Stimulated activated CD8-positive, alpha-beta memory T cell treated with anti-CD3 and anti-CD28 coated beads, Interleukin-7, amount 100 ng/mL, for 48 hours (primary cell): ENCODE results near the gene CNN2.
A peak's percentile ranks its signal among the peaks of the same experiment; 100 is the strongest.

Experiments
- DNase-seq, 2 donors: peaks; one replicate each; pipeline ENCODE4 v3.0.0-alpha.2; 2020; ENCODE audit warnings: low read depth in 1 of 2; ENCODE audit errors: extremely low read depth in 1 of 2

The CNN2 gene

DNA sequence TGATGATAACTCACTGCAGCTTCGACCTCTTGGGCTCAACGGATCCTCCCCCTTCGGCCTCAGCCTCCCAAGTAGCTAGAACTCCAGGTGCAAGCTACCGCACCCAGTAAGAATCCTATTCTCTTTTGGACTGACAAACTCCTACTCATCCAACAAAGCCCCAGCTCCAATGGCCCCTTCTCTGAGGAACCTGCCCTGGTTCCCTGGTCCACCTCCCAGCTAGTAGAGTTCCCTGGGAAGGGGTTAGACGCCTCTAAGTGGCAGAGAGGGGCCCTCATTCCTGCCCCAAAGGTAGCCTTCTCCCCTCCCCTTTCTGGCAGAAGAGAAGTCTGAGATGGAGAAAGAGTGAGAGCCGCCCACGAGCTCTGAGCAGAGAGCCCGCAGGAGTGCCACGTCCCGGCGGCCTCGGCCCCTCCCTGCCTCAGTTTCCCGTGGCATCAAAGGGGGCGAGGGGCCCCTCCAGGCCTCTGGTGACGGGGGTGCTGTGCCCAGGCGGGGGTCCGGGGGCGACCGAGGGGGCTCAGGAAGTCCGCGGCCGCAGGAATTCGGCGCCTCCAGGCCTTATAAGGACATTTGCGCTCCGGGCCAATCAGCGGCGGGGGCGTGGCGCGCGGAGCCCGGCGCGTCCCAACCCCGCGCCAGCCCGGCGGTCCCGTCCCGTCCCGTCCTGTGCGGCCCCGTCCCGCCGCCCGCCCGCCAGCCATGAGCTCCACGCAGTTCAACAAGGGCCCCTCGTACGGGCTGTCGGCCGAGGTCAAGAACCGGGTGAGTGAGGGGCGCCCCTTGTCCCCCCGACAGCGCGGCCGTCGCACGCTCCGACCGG is at the start of gene CNN2:
CNN2 (plus strand) TSS at position 649 of the 823 bp plus-strand sequence; CDS start at position 703, 54 bp downstream.
- peak in 1 of 2 donors; percentile 39 for DNase-seq

DNA sequence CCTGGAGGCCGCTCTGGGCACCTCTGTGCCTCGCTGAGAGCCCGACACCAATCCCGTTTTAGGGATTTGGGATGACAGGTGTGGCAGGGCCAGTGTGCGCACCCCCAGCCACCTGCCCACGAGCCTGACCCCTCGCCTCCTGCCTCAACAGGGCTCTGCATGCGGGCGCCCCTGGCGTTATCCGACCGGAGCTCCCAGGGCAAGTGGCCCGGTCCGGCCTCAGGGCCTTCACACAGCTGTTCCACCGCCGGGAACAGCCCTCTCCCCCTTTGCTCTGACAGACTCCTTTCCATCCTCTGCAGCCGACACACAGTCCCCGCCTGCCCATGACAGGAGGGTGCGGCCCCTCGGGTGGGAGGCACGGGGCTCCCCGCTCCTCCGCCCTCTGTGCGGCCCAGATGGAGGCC is 49.3 kb upstream of the CNN2 start:
- no peak for DNase-seq

DNA sequence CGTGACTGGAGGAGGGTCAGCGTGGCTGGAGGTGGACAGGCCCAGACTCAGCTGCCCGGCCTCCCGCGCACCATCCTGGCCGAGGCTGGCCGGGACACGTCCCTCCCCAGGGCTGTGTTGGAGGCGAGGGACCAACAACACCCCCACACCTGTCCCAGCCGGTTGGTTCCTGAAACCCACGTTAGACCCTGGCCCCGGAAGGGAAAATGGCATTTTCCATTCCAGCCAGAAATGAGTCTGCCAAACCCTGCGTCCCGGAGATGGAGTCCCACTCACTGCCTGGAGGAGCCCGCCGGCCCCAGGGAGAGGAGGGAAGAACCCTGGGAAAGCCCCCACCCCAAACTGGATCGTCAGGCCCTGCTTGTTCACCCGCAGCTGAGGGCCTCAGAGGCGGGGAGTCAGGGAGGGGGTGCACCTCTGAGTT is 47.1 kb upstream of the CNN2 start:
- no peak for DNase-seq

DNA sequence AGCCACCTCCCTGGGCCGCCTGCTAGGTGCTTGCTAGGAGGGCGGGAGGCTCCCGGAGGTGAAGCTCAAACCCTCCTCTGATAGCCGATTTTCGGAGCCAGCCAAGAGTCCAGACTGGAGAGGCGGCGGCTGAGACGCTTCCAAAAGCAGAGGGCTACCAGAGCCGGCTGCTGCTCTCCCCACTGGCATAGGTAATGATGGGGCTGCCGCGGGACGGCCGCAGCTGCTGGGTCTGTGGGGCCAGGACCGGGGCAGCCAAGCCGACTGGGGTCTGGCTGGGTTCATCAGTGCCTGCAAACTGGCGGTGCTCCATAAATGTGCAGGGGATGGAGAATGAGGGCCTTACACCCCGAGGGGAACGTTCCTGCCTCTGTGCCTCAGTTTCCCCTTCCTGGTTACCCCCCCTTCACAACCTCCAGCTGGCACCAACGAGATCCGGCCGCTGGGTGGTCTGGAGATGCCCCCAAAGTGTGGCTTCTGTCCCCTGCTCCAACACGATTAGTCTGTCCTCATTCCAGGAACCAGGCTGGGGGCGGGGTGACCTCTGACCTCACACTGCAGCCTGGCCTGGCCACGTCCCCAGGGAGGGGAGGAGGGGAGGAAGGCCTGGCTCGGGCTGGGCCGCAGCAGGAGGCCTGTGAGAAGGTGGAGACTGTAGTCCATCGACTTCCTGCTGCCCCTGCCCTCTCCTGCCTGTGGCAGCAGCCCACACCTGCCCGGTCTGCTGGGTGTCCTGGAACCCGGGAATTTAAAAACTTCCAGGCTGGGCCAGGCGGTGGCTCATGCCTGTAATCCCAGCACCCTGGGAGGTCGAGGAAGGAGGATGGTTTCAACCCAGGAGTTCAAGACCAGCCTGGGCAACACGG is 46.0 kb upstream of the CNN2 start:
- DNase-seq, result no peak

DNA sequence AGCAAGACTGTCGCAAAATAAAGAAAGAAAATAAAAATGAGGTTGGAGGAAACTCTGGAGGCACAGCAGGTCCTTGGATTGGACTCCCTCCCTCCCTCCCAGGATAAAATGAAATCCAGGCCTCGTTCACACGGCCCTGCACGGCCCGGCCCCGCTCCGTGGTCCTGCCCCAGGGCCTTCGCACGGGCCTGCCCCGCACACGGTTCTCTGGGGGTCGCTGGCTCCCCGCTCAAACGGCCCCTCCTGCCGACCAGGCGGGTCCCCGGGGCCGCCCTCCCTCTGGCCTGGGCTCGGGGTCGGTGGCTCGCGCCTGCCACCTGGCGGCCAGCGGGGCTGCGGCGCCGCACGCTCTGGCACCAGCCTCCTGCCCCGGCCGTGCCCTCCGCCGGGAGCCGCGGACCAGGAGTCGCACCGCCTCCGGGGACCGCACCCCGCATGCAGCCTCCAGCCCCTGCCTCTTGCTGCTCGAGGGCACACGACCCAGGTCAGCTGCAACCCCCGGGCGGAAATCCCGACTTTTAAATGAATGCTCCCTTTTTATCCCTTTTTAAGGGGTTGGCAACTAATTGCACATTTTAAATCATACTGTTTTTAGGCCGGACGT is 43.7 kb upstream of the CNN2 start:
- peak; percentile 40 to 68 for DNase-seq

DNA sequence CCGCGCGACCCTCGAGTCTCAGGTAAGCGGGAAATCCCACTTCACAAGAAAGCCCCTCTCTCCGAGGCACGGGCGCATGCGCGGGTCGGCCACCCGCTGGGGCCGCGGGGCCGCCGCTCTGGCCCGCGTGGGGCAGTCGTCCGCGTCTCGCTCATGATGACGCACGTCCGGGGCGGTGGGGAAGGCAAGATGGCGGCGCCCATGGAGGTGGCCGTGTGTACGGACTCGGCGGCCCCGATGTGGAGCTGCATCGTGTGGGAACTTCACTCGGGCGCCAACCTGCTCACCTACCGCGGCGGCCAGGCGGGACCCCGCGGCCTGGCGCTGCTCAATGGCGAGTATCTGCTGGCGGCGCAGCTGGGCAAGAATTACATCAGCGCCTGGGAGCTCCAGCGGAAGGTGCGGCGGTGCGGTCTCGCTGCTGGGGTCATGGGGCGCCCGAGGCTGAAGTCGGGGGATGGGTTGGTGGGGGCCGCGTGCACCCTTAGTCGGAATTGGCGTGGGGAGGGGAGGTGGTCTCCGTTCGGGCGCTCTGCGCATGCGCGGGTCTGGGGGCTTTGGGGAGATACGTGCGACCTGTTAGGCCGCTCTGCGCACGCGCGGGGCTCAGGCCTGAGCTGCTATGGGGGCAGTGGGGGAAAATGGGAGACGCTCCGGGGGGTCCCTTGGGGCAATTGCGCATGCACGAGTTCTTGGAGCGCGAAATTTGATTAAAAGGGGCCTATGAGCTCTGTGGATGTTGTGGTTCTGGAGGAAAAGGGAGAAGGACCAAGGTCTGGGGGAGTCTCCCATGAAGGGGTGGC is 42.0 kb upstream of the CNN2 start, which contains the start of gene WDR18:
WDR18 (plus strand) TSS at position 181 of the 803 bp plus-strand sequence; CDS start at position 190, 9 bp downstream.
- DNase-seq, result peak; percentile 83 to 90

DNA sequence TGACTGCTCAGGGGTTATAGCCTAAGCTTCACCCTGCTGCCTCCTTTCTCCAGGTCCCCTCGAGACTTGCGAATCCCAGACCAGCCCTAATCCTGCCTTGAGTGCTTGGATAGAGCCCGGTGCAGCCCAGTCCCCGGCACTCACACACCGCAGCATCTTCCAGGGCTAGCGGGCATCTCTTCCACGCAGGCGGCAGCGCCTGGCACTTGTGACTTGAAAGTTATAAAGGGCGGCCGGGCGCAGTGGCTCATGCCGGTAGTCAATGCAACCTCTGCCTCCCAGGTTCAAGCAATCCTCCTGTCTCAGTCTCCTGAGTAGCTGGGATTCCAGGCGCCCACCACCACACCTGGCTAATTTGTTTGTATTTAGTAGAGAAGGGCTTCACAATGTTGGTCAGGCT is 40.3 kb upstream of the CNN2 start:
- DNase-seq, result no peak

DNA sequence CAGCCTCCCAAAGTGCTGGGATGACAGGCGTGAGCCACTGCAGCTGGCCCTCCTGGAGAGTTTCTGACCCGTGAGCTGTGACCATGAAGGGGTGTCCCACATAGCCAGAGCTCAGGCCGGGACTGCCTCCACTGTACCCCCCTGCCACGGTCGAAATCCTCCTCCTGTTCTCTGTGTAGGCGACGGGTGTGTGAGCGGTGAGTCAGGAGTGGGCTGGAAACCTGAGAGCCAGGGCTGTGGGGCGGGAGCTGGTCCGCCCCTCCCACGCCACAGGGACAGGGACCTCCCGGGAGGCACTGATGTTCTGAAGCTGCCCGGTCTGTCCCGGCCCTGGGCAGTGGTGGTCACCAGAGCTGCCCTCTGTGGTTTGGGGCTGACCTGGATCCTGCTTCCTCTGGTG is 38.3 kb upstream of the CNN2 start:
- no peak for DNase-seq

DNA sequence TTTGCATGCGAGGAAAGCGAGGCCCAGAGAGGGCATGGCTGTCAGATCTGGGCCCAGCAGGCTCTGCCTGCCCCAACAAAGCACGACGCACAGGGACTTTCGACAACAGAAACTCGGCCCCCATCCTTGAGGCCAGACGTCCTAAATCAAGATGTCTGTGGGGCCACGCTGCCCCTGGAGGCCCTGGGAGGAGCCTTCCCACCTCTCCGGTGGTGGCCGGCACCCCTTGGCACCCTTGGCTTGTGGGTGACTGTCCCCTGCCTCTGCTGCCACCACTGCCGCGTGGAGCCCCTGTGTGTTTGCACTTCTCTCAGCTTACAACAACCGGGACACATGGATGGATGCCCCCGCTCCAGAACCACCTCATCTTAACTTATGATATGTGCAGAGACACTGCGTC is 37.9 kb upstream of the CNN2 start:
- no peak for DNase-seq

DNA sequence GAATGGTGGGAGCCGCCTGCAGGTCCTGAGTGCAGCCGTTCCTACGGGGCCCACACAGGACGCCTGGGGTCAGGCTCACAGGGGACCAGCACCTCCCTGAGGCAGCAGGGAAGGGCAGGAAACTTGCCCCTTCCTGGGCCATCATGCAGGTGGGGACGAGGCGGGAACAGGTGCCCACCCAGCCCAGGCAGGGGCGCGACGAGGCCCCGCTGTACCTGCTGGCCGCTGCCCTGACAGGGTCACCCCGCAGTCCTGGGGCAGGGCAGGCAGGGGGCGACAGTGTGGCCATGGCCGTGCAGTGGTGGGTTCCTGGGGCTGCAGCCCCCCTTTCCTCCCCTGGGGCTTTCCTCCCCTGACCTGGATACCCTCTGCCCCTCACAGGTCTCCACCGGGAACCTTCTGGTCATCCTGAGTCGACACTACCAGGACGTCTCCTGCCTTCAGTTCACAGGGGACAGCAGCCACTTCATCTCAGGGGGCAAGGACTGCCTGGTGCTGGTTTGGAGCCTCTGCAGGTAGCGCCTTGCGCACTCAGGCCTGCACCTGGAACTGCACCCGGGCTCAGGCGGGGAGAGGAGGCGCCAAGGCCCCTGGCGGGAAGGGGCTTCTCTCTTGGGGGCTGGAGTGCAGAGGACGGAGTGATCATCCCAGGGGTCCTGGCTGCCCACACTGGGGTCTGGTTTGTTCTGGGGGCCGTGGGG is 36.9 kb upstream of the CNN2 start:
- no peak for DNase-seq

DNA sequence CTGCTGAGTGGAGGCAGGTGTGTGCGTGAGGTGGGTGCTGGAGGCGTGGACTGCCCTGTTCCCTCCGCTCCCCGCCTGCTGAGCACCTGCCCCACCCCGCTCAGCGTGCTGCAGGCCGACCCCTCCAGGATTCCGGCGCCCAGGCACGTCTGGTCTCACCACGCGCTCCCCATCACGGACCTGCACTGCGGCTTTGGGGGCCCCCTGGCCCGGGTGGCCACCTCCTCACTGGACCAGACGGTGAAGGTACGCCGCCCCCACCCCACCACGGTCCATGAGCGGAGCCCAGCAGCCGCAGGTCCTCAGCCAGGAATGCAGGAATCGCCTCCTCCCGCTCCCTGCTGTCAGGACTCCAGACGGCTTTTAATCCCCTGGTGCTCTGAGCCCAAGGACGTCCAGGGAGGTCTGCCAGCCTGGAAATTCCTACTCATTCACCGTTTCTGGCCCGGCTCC is 36.3 kb upstream of the CNN2 start:
- DNase-seq, result no peak

DNA sequence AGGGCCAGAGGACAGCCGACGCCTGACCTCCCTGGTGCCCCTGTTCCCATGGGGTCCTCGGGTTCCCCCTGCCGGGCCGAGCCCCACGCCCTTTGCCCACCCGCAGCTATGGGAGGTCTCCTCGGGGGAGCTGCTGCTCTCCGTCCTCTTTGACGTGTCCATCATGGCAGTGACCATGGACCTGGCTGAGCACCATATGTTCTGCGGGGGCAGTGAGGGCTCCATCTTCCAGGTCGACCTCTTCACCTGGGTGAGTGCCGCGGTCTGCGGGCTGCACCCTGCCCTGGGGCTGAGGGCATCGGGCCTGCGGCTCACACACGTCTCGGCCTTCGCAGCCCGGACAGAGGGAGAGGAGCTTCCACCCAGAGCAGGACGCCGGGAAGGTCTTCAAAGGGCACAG is 35.7 kb upstream of the CNN2 start:
- DNase-seq, result no peak

DNA sequence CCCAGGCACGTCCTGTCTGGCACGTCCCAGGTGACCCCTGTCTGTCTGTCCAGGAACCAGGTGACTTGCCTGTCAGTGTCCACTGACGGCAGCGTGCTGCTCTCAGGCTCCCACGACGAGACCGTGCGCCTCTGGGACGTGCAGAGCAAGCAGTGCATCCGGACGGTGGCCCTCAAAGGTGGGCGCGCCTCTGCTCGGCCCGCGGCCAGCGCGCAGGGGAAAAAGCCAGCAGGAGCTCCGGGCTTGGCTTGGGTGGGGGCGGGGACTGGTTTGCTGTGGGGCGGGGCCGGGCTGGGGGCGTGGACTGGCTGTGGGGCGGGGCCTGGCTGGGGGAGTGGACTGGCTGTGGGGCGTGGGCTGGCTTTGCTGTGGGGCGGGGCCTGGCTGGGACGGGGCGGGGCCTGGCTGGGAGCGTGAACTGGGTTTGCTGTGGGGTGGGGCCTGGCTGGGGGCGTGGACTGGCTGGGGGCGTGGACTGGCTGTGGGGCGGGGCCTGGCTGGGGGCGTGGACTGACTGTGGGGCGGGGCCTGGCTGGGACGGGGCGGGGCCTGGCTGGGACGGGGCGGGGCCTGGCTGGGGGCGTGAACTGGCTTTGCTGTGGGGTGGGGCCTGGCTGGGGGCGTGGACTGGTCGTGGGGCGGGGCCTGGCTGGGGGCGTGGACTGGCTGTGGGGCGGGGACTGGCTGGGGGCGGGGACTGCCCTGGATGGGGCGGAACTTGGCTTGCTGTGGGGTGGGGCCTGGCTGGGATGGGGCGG is 35.1 kb upstream of the CNN2 start:
- DNase-seq, result peak in 1 of 2 donors; percentile 73

DNA sequence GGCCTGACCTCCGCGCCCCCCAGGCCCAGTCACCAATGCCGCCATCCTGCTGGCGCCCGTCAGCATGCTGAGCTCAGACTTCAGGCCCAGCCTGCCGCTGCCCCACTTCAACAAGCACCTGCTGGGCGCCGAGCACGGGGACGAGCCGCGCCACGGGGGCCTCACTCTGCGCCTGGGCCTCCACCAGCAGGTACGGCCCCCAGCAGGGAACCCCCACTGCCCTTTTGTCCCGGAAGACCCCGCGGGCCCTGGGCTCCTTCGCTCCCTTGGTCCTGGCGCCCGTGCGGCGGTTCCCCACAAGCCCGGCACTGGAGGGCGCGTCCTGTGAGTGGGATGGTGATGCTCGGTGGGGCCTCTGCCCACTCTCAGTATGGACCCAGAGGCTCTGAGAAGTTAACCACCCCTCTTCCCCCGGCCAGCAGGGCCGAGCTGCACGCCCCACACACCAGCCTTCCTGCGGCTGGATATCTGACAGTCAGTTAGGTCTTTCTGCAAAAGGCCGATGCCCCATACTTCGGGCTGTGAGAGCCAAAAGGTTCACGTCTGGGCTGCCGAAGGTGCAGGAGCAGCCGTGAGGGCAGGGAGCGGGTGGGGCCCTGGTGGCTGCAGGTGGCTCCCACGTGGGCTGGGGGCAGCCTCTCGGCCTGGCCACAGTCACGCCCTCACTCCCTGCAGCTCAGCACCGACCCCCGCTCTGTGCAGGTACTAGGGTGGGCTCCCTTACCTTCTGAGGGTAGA is 34.3 kb upstream of the CNN2 start:
- no peak for DNase-seq

DNA sequence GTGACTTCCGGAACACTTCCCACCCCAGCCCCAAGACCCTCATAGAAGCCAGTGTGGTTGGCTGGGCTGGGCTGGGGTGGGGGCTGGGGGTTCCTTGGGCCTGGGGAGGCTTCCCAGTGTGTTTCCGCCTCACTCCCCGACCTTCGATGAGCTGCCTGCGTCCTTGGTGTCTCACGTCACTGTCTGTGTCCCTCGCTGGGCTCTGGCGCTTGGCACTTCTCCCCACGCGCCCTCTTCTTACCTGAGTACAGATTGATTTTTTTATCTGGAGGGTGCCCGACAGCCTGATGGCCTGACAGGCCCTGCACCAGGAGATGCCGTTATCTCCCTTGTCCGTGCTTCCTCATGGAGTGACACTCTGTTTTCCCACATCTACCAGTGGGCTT is 33.7 kb upstream of the CNN2 start:
- DNase-seq, result no peak

DNA sequence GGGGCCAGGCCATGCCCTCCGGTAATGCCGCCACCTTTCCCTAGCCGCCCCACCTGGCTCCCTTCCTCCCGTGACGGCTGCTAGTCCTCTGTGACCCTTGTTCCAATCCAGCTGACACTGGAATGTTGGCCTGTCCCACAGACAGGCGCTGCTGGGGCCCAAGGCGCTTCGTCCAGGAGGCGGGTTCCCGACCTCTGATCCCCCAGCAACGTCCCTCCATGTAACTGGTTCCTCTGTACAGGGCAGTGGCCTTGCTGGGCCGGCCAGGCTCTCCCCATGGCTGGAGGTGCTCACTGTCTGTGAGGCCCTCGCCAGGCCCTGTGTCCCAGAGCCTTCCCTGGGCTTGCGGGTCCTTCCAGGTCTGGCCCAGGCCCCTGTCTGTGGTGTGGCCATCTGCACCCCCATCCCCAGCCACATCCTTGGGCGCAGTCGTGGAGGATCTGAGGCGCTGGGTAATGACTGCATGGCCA is 33.0 kb upstream of the CNN2 start:
- DNase-seq, result no peak

DNA sequence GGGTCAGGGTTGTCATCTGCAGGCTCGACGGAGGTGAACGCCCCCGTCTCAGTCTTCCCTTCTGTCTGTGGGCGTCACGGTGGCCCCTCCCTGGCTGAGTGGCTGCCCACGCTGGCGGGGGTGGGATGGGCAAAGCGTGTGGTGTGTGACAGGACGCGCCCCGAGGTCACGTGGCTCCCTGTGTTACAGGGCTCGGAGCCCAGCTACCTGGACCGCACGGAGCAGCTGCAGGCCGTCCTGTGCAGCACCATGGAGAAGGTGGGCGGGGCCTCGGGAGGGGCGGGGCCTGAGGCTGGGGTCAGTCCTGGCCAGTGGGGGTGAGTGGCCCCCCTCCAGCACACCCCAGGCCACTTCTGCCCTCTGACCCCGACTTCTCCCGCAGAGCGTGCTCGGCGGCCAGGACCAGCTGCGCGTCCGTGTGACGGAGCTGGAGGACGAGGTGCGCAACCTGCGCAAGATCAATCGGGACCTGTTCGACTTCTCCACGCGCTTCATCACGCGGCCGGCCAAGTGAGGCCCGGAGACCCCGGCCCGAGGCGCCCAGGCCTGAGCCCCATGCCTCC is 32.5 kb upstream of the CNN2 start:
- DNase-seq, result no peak

DNA sequence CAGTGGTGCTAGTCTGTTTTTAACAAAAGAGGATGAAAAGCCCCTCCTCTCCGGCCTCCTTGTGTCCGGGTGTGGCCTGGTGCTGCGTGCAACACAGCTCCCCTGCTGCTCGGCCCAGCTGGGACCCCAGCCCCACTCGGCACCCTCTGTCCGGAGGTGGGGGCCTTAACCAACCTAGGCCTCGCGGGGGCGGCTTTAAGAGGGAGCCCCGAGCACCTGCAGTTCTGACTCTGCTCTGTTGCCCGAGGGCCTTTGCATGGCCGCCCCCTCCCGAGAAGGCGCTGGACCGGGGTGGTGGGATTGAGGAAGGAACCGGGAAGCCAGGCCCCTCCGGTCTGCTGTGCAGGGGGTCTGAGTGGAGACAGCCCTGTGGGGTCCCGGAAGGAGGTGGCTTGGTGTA is 31.9 kb upstream of the CNN2 start:
- DNase-seq, result no peak
